Measurements from ENCODE around the gene DDIT3. TPM values are rescaled to one million over a fixed set of nuclear protein-coding genes. Genes with fewer than 3 reads are reported as not detected.

The DDIT3 gene
- total and polyA plus RNA-seq, 9 donors = 9.7 to 28.3 (median 13.1) TPM

DNA sequence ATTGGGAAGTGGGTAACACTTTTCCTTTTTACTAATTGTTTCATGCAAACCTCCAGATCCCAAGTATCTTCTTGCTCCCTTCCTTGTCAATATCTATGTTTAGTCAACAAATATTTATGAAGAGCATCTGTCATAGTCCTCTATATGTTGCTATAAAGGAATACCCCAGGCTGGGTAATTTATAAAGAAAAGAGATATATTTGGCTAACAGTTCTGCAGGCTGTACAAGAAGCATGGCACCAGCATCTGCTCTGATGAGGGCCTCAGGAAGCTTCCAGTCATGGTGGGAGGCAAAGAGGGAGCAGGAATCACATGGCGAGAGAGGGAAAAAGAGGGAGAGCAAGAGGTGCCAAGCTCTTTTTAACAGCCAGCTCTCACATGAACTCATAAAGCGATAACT, 34.1 kb upstream of the DDIT3 start:
- peaks cover 3% of the 10 kb centered on the region for H3K4me1 ChIP-seq (ENCODE audit: control insufficient read depth, insufficient read depth, low read length)
- WGBS (ENCODE audit: insufficient coverage) = no CpG with 5 or more reads among the region's 2 CpGs

DNA sequence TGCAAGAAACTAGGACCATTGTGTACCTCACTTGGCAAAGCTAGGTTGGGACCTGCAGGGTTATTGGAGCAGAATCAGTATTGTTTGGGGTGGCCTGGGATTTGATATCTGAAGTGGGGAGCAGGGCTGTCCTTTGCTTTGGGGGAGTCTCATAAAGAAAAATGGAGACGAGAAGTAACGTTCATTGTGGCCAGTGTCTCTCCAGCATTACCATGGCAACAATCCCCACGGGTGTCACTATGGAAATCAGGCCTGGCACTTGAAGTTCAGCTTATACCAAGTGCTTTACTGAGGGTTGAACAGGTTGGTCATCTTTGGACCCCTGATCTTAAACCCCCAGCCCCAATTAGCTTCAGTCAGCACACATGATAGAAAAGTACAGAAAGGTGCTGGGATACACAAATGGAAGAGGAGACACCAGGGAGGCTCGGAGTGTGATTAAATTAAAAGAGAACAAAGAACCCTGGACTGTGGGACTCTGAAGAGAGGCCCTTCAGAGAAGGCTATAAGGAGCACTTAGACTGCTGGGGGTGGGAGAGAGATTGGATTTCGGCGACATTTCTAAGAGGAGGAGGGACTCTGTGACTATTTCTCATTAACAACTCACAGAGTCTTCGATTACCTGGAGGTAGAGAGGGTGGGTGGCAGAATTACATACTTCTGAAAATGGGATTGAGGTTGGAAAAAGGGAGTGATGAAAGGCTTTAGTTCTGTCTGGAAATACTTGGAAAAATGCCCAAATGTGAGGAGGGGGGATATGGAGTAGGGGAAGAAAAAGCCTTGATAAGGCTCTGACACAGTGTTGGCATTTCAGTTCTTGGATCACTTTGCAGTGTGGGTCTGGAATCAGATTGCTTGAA, 33.3 kb upstream of the DDIT3 start:
- H3K9me3 ChIP-seq (replicated peaks; ENCODE audit: control insufficient read depth, low read depth, low read length) = no peaks in the 10 kb centered on the region
- no peak overlapping the region for H3K4me3 ChIP-seq (ENCODE audit: low read length)
- H3K36me3 ChIP-seq (ENCODE audit: control insufficient read depth, insufficient read depth, low read length) = no peaks in the 10 kb centered on the region
- no peak overlapping the region for H3K27ac ChIP-seq (ENCODE audit: low read length)
- peaks cover 3% of the 10 kb centered on the region for H3K4me1 ChIP-seq (ENCODE audit: control insufficient read depth, insufficient read depth, low read length)
- DNase-seq = no peak
- 80% methylated on average over 1 of the region's 7 CpGs for WGBS (ENCODE audit: insufficient coverage)
- H3K27me3 ChIP-seq (ENCODE audit: control insufficient read depth, insufficient read depth, low read length) = peaks cover 57% of the 10 kb centered on the region

More for the DNA sequence above, 34.1 kb upstream of the DDIT3 start:
- no peaks in the 10 kb centered on the region for H3K36me3 ChIP-seq (ENCODE audit: control insufficient read depth, insufficient read depth, low read length)
- no peak overlapping the region for H3K4me3 ChIP-seq (ENCODE audit: low read length)
- no peak for DNase-seq
- no peak overlapping the region for H3K27ac ChIP-seq (ENCODE audit: low read length)
- no peaks in the 10 kb centered on the region for H3K9me3 ChIP-seq (replicated peaks; ENCODE audit: control insufficient read depth, low read depth, low read length)
- peaks cover 48% of the 10 kb centered on the region for H3K27me3 ChIP-seq (ENCODE audit: control insufficient read depth, insufficient read depth, low read length)

DNA sequence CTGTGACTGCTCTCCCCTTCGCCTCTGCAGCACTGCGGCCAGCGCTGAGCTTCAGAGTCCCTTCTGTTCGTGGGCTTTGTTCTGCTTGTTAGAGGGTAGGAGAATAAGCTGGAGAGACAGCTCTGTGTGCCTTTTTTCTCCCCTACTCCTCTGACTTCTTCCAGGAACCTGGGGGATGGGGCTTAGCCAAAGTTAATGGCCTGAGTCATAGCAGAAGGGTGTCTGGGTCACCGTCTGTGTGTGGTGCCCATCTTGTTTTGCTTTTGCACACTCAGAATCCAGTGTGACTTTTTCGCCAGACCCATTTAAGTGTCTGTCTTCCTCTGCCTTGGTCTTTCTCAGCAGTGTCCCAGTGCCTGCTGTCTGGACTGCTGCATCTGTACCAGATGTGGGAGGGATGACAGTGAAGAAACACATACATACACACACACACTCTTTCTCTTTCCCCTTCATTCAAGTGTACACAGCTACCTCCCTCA, 32.6 kb upstream of the DDIT3 start:
- Histone ChIP-seq H3K27me3 (ENCODE audit: control insufficient read depth, insufficient read depth, low read length) (peaks cover 61% of the 10 kb centered on the region), H3K36me3 (ENCODE audit: control insufficient read depth, insufficient read depth, low read length) (no peaks in the 10 kb centered on the region), H3K27ac (ENCODE audit: low read length) (no peak overlapping the region), H3K9me3 (replicated peaks; ENCODE audit: control insufficient read depth, low read depth, low read length) (no peaks in the 10 kb centered on the region), H3K4me1 (ENCODE audit: control insufficient read depth, insufficient read depth, low read length) (peaks cover 3% of the 10 kb centered on the region), H3K4me3 (ENCODE audit: low read length) (no peak overlapping the region)
- DNase-seq = no peak
- no CpG with 5 or more reads among the region's 6 CpGs for WGBS (ENCODE audit: insufficient coverage)

DNA sequence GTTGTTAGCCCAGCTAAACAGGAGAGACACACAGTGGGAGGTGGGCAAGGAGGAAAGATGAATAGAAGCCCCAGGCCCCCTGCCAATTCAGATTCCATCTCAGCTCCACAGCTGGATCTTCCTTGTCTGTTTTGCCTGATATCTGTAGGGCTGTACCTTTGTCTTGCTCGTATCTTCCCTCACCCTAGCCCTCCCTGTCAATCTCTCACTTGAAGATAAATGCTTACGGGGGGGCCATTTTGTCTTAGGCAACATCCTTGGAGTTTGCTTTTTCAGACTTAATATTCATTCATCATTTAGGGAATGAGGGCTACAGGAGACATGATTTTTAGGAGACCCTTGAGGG, 32.0 kb upstream of the DDIT3 start:
- no CpG with 5 or more reads among the region's 2 CpGs for WGBS (ENCODE audit: insufficient coverage)
- H3K27me3 ChIP-seq (ENCODE audit: control insufficient read depth, insufficient read depth, low read length) = peaks cover 61% of the 10 kb centered on the region

DNA sequence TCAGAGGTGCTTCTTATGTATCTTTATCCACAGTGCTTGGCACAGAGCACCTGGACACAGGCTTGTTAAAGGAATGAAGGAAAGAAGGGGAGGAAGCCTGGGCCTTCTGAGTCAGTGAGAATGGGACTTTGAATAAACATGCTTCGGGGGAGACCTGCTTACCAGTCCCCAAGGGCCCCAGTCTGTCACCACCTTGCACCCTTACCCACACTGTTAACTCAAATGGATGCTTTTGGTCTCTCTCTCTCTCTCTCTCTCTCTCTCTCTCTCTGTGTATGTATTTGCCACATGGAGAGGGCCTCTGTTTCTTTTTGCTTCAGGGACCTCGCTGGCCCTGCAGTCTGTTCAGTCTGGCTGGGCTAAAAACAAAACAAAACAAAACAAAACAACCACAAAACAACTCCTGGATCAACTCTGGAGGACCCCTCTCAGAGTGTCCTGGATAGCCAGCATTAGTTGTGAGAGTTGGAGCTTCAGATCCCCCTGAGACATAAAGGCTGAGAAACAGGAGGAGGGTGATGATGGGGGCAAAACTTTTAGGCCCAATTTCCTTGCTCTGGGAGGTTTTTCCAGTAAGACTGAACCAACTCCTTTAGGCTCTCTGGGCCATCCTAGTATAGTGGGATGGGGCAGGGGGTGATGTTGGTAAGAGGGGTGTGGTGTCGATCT, 31.5 kb upstream of the DDIT3 start:
- H3K4me1 ChIP-seq (ENCODE audit: control insufficient read depth, insufficient read depth, low read length) = peaks cover 3% of the 10 kb centered on the region
- no peaks in the 10 kb centered on the region for H3K36me3 ChIP-seq (ENCODE audit: control insufficient read depth, insufficient read depth, low read length)
- WGBS (ENCODE audit: insufficient coverage) = no CpG with 5 or more reads among the region's 3 CpGs
- H3K9me3 ChIP-seq (replicated peaks; ENCODE audit: control insufficient read depth, low read depth, low read length) = no peaks in the 10 kb centered on the region
- H3K27me3 ChIP-seq (ENCODE audit: control insufficient read depth, insufficient read depth, low read length) = peaks cover 61% of the 10 kb centered on the region
- no peak overlapping the region for H3K27ac ChIP-seq (ENCODE audit: low read length)
- no peak overlapping the region for H3K4me3 ChIP-seq (ENCODE audit: low read length)
- DNase-seq = no peak

More for the DNA sequence above, 32.0 kb upstream of the DDIT3 start:
- Histone ChIP-seq H3K27ac (ENCODE audit: low read length) (no peak overlapping the region), H3K36me3 (ENCODE audit: control insufficient read depth, insufficient read depth, low read length) (no peaks in the 10 kb centered on the region), H3K9me3 (replicated peaks; ENCODE audit: control insufficient read depth, low read depth, low read length) (no peaks in the 10 kb centered on the region), H3K4me3 (ENCODE audit: low read length) (no peak overlapping the region), H3K4me1 (ENCODE audit: control insufficient read depth, insufficient read depth, low read length) (peaks cover 3% of the 10 kb centered on the region)
- DNase-seq = no peak

DNA sequence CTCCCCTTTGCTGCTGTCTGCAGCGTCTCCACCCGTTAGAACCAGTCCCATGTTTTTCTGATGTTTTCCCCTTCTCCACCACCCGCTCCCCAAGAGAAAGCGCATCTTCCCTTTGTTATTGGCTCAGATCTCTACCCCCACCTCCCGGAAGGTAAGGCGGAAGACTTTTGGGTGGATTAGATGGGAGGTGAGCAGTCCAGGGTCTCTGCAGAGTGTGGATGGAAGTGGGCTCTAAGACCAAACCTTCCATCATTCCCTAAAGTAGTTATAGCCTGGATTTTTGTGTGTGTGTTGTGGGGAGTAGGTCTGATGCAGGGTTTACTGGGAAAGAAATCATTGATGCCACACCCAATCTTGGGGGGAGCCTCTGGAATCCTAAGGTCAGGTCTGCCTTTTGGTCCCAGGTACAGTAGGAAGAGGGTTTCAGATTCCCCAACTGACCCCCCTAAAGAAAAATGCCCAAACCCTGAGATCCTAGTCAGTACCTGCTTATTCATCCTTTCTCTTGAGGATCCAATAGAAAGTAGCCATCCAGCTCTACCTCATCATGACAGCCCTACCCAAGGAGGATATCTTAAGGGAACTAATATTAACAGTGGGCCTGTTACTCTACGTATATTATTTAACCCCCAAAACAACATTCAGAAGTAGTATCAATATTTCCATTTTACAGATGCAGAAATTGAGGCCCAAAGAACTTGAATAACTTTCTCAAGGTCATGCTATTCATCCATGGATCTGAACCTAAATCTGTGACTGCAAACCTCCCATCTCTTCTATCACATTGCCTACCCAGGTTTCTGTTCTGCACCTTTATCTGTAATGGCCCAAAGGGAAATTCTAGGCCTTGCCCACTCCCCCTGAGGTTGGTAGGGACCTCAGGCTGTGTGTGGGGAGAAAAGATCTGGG, 30.6 kb upstream of the DDIT3 start:
- 6% methylated on average over 2 of the region's 7 CpGs for WGBS (ENCODE audit: insufficient coverage)
- Histone ChIP-seq H3K4me3 (ENCODE audit: low read length) (no peak overlapping the region), H3K4me1 (ENCODE audit: control insufficient read depth, insufficient read depth, low read length) (peaks cover 9% of the 10 kb centered on the region), H3K9me3 (replicated peaks; ENCODE audit: control insufficient read depth, low read depth, low read length) (no peaks in the 10 kb centered on the region), H3K27me3 (ENCODE audit: control insufficient read depth, insufficient read depth, low read length) (peaks cover 61% of the 10 kb centered on the region), H3K27ac (ENCODE audit: low read length) (no peak overlapping the region), H3K36me3 (ENCODE audit: control insufficient read depth, insufficient read depth, low read length) (no peaks in the 10 kb centered on the region)
- no peak for DNase-seq

DNA sequence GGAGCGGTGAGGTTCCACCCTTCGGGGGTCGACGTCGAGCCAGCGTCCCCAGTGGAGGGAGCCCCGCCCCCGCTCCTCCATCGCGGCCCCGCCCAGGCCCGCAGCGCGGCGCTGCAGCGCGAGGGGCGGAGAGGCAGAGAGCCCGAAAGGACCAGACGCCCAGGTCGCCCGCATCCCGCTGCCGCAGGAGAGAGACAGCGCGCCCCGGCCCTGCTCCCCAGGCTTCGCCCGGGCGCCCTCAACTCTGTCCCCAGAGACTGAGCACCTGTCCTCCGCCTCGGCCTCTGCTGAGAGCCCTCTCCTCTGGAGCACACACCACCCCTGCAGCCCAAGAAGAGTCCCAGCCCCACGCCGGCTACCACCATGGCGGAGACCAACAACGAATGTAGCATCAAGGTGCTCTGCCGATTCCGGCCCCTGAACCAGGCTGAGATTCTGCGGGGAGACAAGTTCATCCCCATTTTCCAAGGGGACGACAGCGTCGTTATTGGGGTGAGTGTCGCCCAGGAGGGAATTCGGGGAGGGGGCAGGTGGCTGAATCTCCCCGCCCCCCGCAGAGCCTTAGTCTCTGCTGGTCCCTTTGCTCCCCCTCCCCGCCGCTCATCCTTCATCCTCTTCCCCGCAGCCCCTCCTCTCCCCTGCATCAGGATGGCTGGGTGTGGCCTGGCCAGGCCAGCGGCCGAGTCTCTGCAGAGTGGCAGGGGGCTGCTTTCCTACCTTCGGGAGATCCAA, 29.8 kb upstream of the DDIT3 start, which contains the start of gene KIF5A:
KIF5A (plus strand) TSS at position 136 of the 732 bp plus-strand sequence; CDS start at position 364, 228 bp downstream.
- peaks cover 61% of the 10 kb centered on the region for H3K27me3 ChIP-seq (ENCODE audit: control insufficient read depth, insufficient read depth, low read length)
- WGBS (ENCODE audit: insufficient coverage) = under 1% methylated on average over 47 of the region's 52 CpGs
- no peak for DNase-seq
- H3K36me3 ChIP-seq (ENCODE audit: control insufficient read depth, insufficient read depth, low read length) = no peaks in the 10 kb centered on the region
- no peak within 1 kb of the TSS for H3K4me3 ChIP-seq (ENCODE audit: low read length)
- no peak within 1 kb of the TSS for H3K27ac ChIP-seq (ENCODE audit: low read length)
- H3K4me1 ChIP-seq (ENCODE audit: control insufficient read depth, insufficient read depth, low read length) = peaks cover 13% of the 10 kb centered on the region
- no peaks in the 10 kb centered on the region for H3K9me3 ChIP-seq (replicated peaks; ENCODE audit: control insufficient read depth, low read depth, low read length)

DNA sequence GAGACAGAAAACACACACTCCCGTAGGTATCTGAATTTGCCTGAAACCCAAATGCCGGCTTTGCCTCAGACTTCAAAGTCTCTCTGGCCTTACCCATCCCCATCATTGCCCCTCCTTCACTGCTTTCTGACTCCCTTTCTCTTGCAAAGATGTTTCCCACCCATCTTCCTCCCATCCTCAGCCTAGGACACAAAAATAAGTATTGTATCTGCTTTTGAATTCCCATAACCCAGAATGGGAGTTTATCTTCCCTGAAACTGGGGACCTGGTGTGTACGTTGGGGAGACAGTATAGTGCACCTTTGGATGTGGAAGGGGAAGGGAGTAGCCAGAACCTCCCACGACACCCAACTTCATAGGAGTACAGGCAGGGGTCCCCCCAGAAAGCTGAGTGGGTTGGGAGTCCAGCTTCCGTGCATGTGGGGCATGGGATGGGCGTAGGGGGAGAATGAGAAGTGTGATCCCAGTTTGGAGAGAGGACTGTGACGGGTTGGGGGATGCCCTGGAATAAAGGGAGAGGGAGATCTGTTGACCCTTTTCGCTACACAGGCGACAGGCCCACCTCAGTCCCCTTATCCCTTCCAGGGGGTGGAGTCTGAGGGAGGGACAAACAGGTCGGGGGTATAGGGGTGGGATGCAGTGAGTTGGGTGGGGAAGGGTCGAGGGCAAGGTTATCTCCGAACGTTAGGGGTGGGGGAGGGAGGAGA, 29.0 kb upstream of the DDIT3 start:
- WGBS (ENCODE audit: insufficient coverage) = 28% methylated on average over 6 of the region's 13 CpGs
- Histone ChIP-seq H3K4me3 (ENCODE audit: low read length) (no peak overlapping the region), H3K4me1 (ENCODE audit: control insufficient read depth, insufficient read depth, low read length) (peaks cover 13% of the 10 kb centered on the region), H3K27ac (ENCODE audit: low read length) (no peak overlapping the region), H3K9me3 (replicated peaks; ENCODE audit: control insufficient read depth, low read depth, low read length) (no peaks in the 10 kb centered on the region), H3K27me3 (ENCODE audit: control insufficient read depth, insufficient read depth, low read length) (peaks cover 54% of the 10 kb centered on the region), H3K36me3 (ENCODE audit: control insufficient read depth, insufficient read depth, low read length) (no peaks in the 10 kb centered on the region)
- no peak for DNase-seq

DNA sequence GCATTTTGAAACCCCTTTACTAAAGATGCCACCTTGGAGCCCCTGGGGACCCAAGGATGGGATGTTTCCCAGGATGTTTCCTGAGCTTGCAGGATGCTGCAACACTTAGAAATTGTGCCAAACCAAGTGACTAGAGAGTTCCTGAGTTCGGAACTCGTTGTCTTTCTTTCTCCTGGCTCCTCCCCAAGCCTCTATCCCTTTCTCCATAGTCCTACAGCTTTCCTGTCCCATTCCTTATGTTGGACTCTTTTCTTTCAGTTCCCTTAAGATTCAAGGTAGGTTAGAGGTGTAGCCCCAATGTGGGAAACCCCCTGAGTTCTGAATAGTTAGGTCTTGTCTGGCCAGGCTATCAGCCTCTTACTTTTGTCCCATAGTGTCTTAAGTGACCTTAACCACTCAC, 28.2 kb upstream of the DDIT3 start:
- WGBS (ENCODE audit: insufficient coverage) = no CpG with 5 or more reads among the region's 2 CpGs
- H3K27me3 ChIP-seq (ENCODE audit: control insufficient read depth, insufficient read depth, low read length) = peaks cover 51% of the 10 kb centered on the region
- no peak overlapping the region for H3K4me3 ChIP-seq (ENCODE audit: low read length)
- H3K4me1 ChIP-seq (ENCODE audit: control insufficient read depth, insufficient read depth, low read length) = peaks cover 13% of the 10 kb centered on the region
- H3K27ac ChIP-seq (ENCODE audit: low read length) = no peak overlapping the region
- no peak for DNase-seq
- H3K36me3 ChIP-seq (ENCODE audit: control insufficient read depth, insufficient read depth, low read length) = peaks cover under 1% of the 10 kb centered on the region
- H3K9me3 ChIP-seq (replicated peaks; ENCODE audit: control insufficient read depth, low read depth, low read length) = no peaks in the 10 kb centered on the region
